Stimulated activated CD8-positive, alpha-beta memory T cell treated with anti-CD3 and anti-CD28 coated beads, Interleukin-12 subunit alpha, Interleukin-12 subunit beta, amount 100 ng/mL, for 24 hours (primary cell): Measurements from ENCODE around the gene CARMIL1.
"Not testable (repeated sequence)": the region's sequence is repeated elsewhere in the genome, so short reads cannot be mapped to it uniquely, and the experiment has no call there.

Source experiments
- DNase-seq: peaks from one replicate; pipeline ENCODE4 v3.0.0-alpha.2; 2020; ENCODE audit errors: extremely low read depth

CARMIL1 gene

DNA sequence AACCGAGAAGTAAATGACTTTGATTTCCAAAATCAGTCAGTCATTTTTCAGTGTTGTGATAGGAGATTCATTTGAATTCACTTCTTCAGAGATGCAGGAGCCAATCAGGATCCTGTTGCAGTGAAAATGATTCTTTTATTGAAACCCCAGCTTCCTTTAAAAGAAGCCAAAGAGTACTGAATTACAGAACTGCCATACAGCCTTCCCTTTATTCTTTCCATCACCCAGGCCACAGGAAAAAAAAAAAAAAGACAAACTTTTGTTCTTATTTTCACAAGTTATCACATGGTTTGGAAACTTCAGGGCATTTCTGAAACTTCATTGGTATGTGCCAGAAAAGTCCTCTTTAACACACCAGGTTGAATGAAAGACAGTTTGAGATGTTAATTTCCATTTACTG lies 1.8 kb upstream of the CARMIL1 start:
- DNase-seq, result no peak

DNA sequence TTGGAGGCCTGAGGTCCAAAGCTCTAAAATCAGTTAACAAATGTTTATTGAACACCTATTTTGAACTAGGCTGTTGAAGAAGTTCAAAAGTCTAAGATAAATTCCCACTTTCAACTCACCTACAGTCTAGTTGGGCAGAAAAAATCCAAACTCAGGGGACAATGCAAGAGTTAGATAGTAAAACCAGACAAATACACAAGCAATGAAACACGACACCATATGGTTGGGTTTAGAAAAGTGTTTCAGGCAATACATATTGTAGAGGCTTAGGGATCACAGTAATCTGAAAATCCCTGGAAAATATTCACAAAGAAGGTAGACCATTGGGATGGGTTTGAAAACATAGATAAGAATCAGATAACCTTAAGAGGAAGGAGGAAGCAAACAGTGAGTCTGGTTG lies 1.3 kb upstream of the CARMIL1 start:
- no peak for DNase-seq

DNA sequence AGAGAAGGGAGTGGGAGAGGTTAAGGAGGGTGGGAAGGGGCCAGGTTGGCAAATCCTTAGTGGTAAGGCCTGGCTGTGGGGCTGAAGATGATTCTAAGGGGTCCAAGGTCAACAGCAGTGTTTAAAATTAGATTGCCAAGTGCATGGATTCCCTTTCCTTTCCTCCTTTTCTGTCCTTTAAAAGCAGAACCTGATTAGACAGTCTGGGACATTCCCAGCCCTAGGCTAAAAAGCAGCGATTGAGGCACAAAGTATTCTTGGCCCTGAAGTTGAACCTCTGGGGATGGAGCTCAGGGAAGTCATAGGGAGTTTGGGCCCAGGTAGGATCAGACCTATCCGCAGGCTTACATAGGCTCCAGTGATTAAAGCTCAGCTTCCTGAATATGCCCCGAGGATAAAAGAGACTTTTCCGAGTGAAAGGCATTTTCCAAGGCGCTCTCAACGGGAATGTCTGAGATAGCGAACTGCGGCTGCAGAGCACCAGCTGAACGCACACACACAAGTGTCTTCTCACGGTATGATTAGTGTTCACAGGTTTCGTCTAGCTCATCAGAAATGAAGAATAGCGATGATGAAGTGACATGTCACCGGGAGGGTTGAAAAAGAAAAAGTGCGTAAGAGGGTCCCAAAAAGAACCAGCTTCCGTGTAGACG lies 787 bp upstream of the CARMIL1 start:
- no peak for DNase-seq

DNA sequence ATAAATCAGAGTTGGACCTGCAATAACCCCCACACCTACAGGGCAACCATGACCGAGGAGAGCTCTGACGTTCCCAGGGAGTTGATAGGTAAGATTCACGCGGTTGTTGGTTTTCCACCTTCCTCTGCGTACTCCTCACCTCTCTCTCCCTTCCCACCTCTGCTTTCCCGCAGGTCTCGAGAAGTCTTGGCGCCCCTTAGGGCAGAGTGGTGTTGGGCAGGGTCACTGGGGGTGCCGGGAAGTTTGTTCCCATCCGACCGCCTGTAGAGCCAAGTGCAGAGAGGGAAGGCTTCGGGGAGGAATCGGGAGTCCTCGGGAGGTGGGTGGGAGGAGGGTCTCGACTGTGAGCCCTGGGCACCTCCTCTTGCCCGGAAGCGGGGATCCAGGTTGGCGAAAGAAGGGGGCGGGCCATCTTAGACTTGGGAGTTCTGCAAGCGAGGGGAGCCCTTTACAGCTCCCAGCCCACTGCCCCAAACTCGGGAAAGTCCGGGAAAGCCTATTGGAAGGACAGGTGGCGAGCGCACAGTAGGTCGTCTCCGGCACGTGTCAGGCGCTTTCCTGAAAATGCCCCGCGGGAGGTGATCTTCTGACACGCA lies 672 bp downstream of the CARMIL1 start:
- DNase-seq, result no peak

DNA sequence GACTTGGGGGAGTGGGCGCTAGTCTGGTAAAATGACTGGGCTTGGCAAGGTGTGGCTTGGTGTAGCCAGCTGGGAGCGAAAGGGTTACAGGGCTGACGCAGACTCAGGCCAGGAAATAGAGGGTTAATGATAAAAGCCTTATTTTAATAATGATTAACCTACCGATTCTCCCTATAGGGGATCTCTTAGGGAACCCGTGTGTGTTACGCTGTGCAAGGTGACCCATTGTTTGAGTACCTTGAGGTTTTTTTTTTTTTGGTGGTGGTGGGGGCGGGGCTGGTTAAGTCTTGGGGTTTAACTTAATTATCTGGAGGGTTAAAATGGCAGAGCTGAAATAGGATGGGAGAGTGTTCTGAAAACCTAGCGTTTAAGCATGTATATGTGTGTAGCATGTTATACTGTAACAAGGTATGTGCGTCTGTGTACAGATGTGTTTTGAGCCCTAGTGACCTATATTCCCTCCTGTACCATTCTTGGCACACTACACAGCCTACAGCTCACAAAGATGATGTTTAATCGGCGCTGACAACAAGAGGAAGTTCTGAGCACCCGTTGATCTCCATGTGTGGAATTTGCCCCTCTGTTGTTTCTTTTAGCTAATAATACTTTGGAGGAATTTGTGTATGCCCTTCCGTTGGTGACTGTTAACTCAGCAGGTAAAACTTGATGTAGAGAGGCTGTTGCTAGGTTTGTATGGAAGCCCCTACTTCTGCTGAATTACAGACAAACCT lies 1.3 kb downstream of the CARMIL1 start:
- no peak for DNase-seq

DNA sequence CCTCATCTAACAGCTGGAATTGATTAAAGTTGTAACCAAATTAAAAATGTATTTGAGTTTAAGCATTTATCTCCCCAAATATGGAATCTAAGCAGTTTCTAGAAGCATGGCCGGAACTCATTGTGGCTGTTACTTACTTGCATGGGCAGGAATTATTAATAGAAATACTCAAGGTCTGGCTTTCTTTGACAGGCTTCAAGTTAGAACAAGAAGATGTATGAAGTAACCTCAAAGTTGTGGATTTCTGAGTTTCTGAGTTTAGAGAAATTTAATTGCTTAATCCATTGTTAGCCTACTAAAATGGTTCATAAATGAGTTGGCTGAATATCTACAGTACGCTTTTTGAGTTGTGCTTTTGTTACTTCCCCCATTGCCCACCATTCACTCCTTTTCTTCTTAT lies 7.7 kb downstream of the CARMIL1 start:
- no peak for DNase-seq

DNA sequence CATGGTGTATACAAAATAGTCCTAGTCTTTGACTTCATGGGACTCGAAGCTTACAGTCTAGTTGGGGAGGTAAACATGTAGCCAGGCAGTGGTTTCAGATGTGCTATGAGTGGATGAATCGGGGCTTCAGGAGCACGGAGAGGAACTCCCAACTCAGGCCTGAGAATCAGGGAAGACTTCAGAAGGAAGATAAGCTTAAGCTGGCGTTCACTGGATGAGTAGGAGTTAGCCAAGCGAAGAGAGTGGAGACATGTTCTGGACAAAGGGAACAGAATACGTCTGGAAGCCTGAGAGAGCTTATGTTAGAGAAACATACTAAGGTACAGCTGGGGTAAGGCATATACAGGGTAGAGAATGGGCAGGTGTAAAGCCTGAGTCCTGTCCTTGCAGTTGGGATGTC lies 8.8 kb downstream of the CARMIL1 start:
- no peak for DNase-seq

DNA sequence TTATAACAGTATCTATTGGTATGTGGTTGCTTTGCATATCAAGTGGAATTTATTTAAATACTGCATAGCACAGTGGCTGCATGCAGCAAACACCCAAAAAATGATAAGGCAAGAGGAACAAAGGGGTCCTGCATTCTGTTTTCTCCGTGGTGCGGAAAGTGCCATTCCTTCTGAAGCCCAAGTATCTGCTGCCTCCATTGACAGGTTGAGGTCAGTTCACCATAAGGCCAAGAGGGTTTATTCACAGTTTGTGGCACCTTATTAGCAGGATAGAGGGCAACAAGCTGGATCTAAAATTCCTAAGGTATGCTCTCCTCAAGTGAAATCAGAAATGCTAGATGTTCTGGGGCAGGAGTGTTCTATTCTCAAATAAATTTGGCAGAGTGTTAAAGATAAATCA lies 9.3 kb downstream of the CARMIL1 start:
- no peak for DNase-seq

DNA sequence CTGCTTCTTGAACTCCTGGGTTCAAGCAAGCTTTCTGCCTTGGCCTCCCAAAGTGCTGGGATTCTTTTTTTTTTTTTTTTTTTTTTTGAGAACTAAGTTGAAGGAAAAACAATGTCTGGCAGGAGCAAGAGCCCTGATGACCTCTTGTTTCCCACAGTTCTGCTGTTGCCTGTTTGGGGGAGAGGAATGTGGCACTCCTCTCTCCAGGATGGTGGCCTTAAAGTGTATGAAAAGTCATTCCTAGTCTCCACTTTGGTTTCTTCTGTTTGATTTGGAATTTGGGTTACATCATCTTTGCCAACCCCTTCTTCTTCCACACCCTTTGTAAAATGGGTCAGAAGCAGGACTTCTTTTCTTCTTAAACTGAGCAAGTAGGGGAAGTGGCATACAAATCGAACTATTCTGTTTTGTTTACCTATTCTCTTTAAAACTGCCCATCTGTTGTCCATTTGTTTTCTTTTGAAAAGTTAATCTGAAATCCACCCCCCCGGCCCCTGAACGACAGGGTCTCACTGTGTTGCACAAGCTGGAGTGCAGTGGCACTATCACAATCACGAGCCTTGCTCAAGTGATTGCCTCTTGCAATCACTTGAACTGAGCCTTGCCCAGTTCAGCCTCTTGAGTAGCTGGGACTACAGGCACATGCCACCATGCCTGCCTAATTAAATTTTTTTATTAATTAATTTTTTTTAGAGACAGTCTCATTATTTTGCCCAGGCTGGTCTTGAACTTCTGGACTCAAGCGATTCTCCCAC lies 11.3 kb downstream of the CARMIL1 start:
- DNase-seq, result no peak

DNA sequence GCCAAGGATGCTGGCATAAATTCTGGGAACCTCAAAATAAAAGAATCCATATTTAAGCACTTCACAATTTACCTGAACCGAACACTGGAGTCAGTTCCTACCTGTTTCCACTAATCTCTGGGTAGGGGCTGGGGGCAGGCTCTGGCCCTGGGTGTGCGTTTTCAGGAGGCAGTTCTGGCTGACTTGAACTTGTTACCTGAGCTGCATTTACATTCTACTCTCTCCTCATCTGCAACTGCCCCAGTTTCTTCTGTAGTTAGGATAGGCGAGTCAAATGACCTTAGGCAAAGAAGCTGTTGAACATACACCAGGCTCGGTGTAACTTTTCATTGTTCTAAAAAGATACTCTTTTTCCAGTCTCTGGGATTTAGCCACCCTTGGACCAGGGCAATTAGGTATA lies 13.2 kb downstream of the CARMIL1 start:
- no peak for DNase-seq

DNA sequence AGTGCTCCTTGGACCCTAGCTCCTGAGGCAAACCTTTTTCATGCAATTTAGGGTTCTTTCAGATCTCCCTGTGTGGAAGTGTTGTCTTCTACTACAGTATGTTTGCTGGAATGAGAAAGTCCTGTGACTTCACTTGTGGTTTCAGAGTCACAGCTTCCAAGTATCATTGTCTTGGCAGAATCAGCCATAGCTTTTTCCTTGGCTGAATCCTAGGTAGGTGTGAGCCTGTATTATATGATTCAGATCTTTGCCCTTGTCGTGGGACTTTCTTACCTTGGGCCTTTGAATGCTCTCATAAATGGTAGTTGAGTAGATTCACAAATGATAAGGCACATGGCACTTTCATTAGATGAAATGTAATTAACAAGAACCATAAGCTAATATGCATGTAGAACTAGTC lies 16.5 kb downstream of the CARMIL1 start:
- no peak for DNase-seq

DNA sequence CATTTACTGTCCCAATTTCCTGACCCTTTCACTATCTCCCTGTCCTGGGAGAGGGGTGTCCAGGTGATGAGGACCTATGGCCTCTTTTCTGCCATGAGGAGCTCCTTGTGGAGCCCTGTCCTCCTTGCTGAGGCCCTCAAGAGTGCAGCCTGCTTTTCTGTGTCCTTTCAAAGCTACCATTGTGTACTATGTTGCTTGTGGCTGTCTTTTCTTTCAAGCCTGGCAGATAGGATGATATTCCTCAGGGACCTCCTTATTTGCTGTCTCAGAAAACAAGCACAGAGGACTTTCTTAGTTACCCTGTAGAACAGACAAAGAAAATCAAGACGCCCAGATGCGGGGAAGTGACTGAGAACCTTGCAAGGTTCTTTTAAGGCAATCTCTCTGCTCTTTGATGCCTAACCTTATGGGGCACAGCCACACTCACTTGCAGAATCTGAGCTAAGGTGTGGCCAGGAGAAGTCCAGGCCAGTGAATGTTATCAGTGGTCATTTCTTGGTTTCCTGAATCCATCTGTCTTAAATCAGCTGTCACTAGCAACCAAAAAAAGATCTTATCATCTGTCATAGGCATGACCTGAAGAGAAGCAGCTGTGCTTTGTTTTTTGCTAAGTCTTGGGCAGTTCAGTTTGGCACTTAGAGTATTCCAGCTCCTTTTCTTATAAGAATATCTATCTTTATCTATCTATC lies 17.2 kb downstream of the CARMIL1 start:
- DNase-seq, result no peak

DNA sequence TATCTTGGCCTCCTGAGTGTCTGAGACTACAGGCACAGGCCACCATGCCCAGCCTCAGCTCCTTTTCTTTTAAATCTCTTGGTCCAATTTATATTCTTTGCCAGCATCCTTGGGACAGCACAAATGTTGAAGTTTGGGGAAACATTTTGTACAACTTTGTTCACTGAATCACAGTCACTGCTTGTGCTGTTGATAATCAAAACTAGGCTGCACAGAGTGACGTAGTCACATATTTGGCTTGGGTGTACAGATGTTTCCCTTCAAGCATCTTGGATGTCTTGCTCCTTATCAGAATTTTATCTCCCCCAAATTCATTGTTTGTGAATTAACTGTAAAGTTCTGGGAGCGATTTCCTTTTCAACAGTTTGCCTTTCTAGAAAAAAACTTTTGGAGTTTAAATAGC lies 17.9 kb downstream of the CARMIL1 start:
- no peak for DNase-seq

DNA sequence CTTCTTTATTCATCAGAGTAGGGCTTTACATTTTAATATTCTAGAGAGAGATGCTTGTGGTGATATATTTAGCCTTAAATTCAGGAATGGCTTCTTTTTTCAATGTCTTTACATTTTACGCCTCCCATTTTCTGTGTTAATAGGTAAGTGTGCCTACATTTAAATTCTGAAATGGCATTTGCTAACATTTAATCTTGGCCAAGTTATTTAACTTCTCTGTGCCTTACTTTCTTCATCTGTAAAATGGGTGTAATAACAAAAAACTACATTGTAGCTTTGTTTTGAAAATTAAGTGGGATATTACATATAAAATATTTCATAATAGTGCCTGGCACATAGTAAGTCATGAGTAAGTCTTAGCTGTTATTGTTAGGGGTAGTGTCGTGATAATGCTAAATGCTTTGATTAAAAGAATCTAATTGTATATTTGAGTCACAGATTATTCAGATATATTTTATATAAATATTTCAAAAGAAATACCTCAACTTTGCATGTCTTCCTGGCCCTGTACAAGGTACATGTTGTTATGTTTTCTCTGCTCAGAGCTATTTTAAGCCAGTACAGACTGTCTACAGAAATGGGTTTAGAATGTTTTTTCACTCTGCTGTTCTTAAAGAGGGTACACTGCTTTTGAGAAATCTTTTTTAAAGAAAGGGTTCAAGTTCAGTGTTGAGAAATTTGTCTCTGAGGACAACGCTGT lies 18.8 kb downstream of the CARMIL1 start:
- no peak for DNase-seq

DNA sequence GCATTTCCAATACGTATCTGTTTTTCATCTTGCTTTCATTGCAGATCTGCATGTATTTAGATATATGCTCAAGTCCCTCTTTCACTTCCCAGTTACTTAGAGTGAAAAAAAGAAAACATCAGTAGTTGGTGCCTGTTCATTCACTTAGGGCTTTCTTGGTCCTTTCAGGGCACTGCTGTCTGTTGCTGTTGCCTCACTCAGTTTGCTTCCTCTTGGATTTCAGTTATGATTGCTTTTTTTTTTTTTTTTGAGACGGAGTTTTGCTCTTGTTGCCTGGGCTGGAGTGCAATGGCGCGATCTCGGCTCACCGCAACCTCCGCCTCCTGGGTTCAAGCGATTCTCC lies 19.3 kb downstream of the CARMIL1 start:
- not testable (repeated sequence) for DNase-seq

DNA sequence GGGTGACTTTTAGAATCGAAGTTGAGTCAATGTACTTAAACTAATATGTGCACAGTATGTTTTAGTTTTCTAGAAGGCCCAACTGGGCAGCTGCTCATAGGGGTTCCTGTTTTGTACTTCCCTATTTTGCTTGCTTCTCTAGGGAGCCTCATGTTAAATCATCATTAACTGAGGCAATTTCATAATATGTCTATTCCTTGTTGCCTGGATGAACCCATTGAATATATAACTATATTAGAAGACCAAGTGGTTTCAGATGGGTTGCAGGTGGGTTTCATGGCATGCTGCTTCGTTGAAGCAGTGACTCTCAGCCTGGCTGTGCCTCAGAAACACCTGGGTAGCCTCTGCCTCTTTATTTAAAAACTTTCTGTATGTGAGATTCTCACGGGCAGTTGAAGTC lies 22.2 kb downstream of the CARMIL1 start:
- no peak for DNase-seq

DNA sequence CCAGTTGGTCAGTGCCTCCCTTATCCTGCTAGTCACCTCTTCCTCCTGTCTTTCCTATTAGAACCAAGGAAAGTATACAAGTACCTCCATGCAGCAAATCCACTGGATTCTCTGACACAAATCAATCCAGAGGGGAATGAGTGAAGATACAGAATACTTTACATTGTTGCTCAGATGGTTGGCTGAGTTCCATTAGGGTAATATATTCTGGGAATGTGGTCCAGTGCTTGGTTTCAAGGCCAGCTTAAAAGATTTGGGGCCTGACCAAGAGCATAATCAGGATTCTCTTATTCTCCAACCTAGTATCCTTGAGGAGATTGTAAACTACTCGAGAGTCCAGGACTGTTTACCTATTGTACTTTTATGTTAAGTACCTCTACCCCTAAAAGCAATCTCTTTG lies 23.0 kb downstream of the CARMIL1 start:
- no peak for DNase-seq

DNA sequence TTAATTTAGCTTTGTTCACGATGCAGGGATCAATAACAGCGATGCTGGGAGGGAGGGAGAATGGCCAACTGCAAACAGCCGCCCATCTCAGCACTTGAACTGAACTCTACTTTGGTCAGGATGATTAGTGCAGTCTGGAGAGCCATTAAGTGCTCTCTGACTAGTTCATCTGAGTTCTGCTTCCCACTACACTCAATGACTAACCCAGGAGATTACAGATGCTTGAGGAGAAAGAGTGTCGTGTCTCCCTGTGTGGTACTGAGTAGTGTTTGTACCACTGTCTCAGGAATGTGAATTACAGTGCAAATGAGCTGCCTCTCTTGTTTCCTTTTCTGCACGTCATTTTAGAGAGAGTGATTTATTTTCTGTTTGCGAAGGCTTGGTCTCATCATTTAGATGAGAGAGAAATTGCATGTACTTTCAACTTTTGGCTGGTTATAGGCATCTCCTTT lies 23.5 kb downstream of the CARMIL1 start:
- no peak for DNase-seq

DNA sequence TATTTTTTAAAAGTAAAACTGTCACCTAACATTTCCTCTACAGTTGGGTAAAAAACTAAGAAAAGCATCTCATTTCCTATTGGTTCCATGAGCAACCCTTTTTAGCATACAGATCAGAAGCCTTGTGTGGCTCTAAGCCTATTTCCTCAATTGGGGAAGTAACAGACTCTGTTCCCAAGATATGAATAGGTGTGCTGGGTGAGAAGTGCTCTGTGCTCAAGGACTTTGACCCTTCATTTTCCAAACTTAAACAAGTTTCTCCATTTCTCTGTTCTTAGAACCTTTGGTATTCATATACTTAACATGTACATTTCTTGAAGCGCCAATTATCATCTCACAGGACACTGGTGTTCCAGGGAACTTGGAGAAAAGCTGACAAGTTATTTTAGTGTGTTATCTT lies 24.1 kb downstream of the CARMIL1 start:
- no peak for DNase-seq

DNA sequence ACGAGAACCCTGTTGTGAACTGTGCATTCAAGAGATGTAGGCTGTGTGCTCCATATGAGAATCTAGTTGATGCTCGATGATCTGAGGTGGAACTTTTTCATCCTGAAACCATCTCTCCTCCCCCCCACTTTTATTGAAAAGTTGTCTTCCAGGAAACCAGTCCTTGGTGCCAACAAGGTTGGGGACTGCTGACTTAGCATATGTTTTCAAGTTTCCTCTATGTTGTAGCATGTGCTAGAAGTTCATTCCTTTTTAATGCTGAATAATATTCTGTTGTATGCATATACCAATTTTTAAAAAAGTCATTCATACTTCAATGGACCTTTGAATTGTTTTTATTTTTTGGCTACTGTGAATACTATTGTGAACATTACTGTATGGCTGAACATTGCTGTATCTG lies 27.2 kb downstream of the CARMIL1 start:
- no peak for DNase-seq

DNA sequence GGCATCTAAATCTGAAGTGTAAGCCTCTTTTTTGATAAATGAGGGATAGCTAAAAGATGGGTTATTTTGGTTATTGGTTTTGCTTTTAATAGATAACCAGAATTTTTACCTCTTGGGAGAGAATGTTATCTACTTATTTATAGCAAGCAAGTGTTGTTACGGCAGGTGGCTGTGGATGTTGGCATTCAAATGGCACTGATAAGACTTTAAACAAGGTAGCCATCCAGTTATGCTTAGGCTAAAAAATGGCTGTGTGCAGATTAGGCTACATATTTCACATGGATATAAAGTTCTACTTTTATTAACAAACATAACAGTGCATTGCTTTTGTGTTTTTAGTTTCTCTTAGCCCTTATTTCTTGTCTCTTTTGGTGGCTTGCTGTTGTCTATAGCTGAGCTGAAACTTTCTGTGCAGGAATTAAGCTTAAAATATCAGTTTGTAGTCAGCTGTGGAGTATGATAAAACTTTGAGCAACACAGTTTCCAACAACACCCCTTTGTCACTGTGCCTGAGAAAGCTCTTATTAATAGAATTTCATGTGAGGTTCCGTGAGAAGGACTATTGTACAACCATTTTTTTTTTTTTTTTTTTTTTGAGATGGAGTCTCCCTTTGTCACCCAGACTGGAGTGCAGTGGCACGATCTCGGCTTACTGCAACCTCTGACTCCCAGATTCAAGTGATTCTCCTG lies 28.8 kb downstream of the CARMIL1 start:
- DNase-seq, result no peak
